SU-DHL-6 (cell line): ENCODE results near the gene APOL2.
A peak's percentile ranks its signal among the peaks of the same experiment; 100 is the strongest.

ENCODE experiments used
- H2AFZ ChIP-seq: fragments of 200-600 bp; sonication (generic); 2 replicates; pipeline ENCODE4 v1.6.1; 2014; ENCODE audit warnings: low read depth, mild to moderate bottlenecking, moderate library complexity, mixed read lengths, antibody characterized with exemption, low read length; ENCODE audit not compliant: severe bottlenecking
- H3F3A ChIP-seq: fragments of 200-600 bp; shearing (Covaris generic); 2 replicates; pipeline ENCODE4 v1.6.0; 2016; ENCODE audit warnings: antibody characterized with exemption, mild to moderate bottlenecking; ENCODE audit not compliant: insufficient read depth
- H3K27ac ChIP-seq: fragments of 200-600 bp; sonication (generic); 2 replicates; pipeline ENCODE4 v1.5.1; 2016; ENCODE audit warnings: low read depth, mild to moderate bottlenecking, low read length, moderate library complexity, mixed read lengths
- H3K27me3 ChIP-seq: fragments of 200-600 bp; sonication (generic), shearing (Covaris generic); 2 replicates; pipeline ENCODE4 v1.6.0; 2014; ENCODE audit warnings: mild to moderate bottlenecking, low read length
- H3K36me3 ChIP-seq: fragments of 200-600 bp; sonication (generic); 2 replicates; pipeline ENCODE4 v1.6.1; 2014; ENCODE audit warnings: mild to moderate bottlenecking, low read length, mixed read lengths
- H3K4me2 ChIP-seq: fragments of 300-600, 200-600 bp; shearing (Covaris generic), sonication (generic); 2 replicates; pipeline ENCODE4 v1.6.0; 2014; ENCODE audit warnings: low read length, low read depth, mild to moderate bottlenecking; ENCODE audit not compliant: poor library complexity, severe bottlenecking
- H3K4me3 ChIP-seq: fragments of 200-600 bp; sonication (generic); 2 replicates; pipeline ENCODE4 v1.5.1; 2014; ENCODE audit warnings: antibody characterized with exemption, low read length, mild to moderate bottlenecking, mixed read lengths; ENCODE audit not compliant: insufficient read depth, poor library complexity, severe bottlenecking
- H3K79me2 ChIP-seq: fragments of 200-600 bp; sonication (generic); 2 replicates; pipeline ENCODE4 v1.6.1; 2014; ENCODE audit warnings: mild to moderate bottlenecking, low read length, moderate library complexity; ENCODE audit not compliant: insufficient read depth
- H3K9ac ChIP-seq: fragments of 200-600 bp; sonication (generic); 2 replicates; pipeline ENCODE4 v1.7.0; 2014; ENCODE audit warnings: mild to moderate bottlenecking, low read length
- H3K9me2 ChIP-seq: fragments of 200-600 bp; sonication (generic); replicated peaks from 2 replicates; pipeline ENCODE4 v1.6.1; 2014; ENCODE audit warnings: low read length; ENCODE audit not compliant: insufficient read depth
- H3K9me3 ChIP-seq: fragments of 200-600 bp; sonication (generic); 2 replicates; pipeline ENCODE4 v1.6.1; 2014; ENCODE audit warnings: low read length, mixed read lengths; ENCODE audit not compliant: insufficient read depth
- H4K20me1 ChIP-seq: fragments of 200-600 bp; sonication (generic); 2 replicates; pipeline ENCODE4 v1.6.1; 2014; ENCODE audit warnings: low read depth, mild to moderate bottlenecking, antibody characterized with exemption, low read length, moderate library complexity, mixed read lengths
- EZH2phosphoT487 ChIP-seq: fragments of 200-600 bp; sonication (generic), shearing (Covaris generic); conservative IDR thresholded peaks from 2 replicates; pipeline ENCODE4 v1.6.1; 2018; ENCODE audit warnings: mild to moderate bottlenecking, antibody characterized with exemption, low read length, moderate library complexity, mixed read lengths
- TF ChIP-seq, protein P1 (sequence below): fragments of 200-600 bp; sonication (generic); IDR thresholded peaks from one replicate; pipeline ENCODE4 v1.5.1; 2017; ENCODE audit warnings: antibody characterized with exemption, mild to moderate bottlenecking, low read length, moderate library complexity; ENCODE audit not compliant: insufficient read depth, poor library complexity, severe bottlenecking

The APOL2 gene

DNA sequence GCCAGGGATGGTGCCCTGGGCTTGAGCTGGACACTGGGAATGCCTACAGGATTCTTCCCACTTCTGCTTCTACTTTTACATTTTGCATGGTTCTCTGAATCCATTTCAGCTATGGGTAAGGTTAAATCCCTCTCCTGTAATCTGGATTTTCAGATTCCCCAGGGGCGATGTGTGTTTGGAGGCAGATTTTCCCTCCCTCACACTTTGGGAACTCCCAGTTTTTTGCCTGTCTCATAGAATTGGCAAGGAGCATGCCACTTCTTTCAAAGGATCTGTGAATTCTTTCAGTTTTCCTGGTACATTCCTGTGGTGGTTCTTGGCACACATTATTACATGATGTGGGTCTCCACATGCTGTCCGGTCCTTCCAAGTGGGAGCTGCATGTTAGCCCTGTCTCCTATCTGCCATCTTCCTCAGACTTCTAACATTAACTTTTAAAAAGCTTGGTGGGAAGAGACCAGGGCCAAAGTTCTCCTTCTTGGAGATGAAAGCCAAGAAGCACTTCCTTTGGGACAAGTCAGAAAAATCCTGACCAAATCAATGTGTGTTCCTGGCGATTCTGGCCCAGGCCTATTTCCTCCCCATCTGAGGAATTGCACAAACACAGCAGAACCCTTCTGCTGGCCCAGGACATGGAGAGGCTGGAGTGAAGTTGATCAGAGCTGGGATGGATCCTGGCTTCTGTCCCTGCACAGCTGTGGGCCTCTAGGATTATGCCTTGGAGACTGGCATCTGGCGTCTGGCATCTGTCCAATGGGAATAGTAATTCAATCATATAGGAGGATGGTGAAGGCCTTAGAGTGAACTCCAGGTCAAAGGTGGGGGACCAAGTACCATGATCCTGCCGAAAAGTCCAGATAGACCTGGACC is 5.4 kb upstream of the APOL2 start:
- H3K27ac ChIP-seq: no peak overlapping the region
- H3K79me2 ChIP-seq: no peaks in the 10 kb centered on the region
- no peak overlapping the region for H3K4me3 ChIP-seq
- H3K27me3 ChIP-seq: no peaks in the 10 kb centered on the region
- H3K9ac ChIP-seq: no peak overlapping the region
- TF ChIP-seq, protein P1, sequence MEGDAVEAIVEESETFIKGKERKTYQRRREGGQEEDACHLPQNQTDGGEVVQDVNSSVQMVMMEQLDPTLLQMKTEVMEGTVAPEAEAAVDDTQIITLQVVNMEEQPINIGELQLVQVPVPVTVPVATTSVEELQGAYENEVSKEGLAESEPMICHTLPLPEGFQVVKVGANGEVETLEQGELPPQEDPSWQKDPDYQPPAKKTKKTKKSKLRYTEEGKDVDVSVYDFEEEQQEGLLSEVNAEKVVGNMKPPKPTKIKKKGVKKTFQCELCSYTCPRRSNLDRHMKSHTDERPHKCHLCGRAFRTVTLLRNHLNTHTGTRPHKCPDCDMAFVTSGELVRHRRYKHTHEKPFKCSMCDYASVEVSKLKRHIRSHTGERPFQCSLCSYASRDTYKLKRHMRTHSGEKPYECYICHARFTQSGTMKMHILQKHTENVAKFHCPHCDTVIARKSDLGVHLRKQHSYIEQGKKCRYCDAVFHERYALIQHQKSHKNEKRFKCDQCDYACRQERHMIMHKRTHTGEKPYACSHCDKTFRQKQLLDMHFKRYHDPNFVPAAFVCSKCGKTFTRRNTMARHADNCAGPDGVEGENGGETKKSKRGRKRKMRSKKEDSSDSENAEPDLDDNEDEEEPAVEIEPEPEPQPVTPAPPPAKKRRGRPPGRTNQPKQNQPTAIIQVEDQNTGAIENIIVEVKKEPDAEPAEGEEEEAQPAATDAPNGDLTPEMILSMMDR: no peak
- TF ChIP-seq EZH2phosphoT487: no peak
- H3F3A ChIP-seq: no peaks in the 10 kb centered on the region
- H3K9me3 ChIP-seq: peaks cover 14% of the 10 kb centered on the region; the same call in 1 of the 2 replicates
- no peaks in the 10 kb centered on the region for H3K9me2 ChIP-seq
- H3K4me2 ChIP-seq: no peak overlapping the region
- no peaks in the 10 kb centered on the region for H3K36me3 ChIP-seq
- H2AFZ ChIP-seq: no peak overlapping the region
- H4K20me1 ChIP-seq: no peaks in the 10 kb centered on the region

GRCh38 chr22:36243986-36244385 is 4.7 kb upstream of the APOL2 start:
- H3K4me3 ChIP-seq: no peak overlapping the region
- H3K9ac ChIP-seq: no peak overlapping the region
- no peaks in the 10 kb centered on the region for H3F3A ChIP-seq
- no peaks in the 10 kb centered on the region for H3K79me2 ChIP-seq
- H2AFZ ChIP-seq: no peak overlapping the region
- TF ChIP-seq EZH2phosphoT487: no peak
- TF ChIP-seq, protein P1: no peak
- H3K36me3 ChIP-seq: no peaks in the 10 kb centered on the region
- H4K20me1 ChIP-seq: no peaks in the 10 kb centered on the region
- no peaks in the 10 kb centered on the region for H3K9me2 ChIP-seq
- peaks cover 10% of the 10 kb centered on the region; the same call in 1 of the 2 replicates for H3K9me3 ChIP-seq
- no peak overlapping the region for H3K27ac ChIP-seq
- H3K4me2 ChIP-seq: no peak overlapping the region
- H3K27me3 ChIP-seq: no peaks in the 10 kb centered on the region

DNA sequence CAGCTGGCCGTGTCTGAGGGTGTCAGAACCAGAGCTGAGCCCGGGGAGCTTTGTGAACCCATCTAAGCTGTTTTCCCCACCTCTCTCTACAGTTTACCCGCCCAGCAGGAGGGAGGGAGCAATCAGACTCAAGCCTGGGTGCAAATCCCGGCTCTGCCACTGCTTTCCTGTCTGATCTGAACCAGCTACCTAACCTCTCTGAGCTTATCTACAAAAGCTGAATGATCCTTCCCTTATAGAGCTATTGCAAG is 252 bp downstream of the APOL2 start:
- H3K4me2 ChIP-seq: peak overlapping the region; percentile 42
- peak overlapping the region; percentile 37 for H2AFZ ChIP-seq
- H4K20me1 ChIP-seq: no peaks in the 10 kb centered on the region
- no peaks in the 10 kb centered on the region for H3K9me2 ChIP-seq
- no peak overlapping the region for H3K4me3 ChIP-seq
- no peaks in the 10 kb centered on the region for H3K27me3 ChIP-seq
- no peaks in the 10 kb centered on the region for H3F3A ChIP-seq
- no peaks in the 10 kb centered on the region for H3K36me3 ChIP-seq
- no peak for TF ChIP-seq EZH2phosphoT487
- TF ChIP-seq, protein P1: no peak
- H3K27ac ChIP-seq: no peak overlapping the region
- no peaks in the 10 kb centered on the region for H3K9me3 ChIP-seq
- H3K9ac ChIP-seq: peak overlapping the region; percentile 19; the same call in 1 of the 2 replicates
- H3K79me2 ChIP-seq: no peaks in the 10 kb centered on the region
